ENCODE measurements around the gene WDR75. TPM values are rescaled to one million over a fixed set of nuclear protein-coding genes. Genes with fewer than 3 reads are reported as not detected.
"Not testable (repeated sequence)": the region's sequence is repeated elsewhere in the genome, so short reads cannot be mapped to it uniquely, and the experiment has no call there.

WDR75 gene
- total RNA-seq, 3 donors from 2014 or later, result 150 to 177 (median 160) TPM

DNA sequence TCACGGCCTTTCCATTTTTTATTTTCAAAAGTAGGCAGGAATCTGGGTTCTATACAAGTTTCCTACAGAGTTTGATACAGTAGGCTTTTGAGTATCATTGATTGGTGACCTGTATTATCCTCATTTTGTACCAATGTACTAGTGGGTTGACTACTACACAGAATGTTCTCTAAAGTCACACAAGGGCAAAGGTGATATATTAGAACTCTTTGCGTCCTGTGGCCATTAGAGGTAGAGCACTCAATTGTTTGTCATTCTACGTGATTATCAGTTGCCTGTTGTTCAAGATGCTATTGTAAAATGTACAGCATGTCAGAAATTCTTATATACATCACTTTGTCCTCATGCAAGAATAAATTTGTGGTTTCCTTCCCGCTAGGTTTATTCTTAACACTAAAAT is 24.8 kb downstream of the WDR75 start:
- Mint-ChIP-seq H3K4me1 (ENCODE audit: low read depth) (no peaks in the 10 kb centered on the region), H3K9me3 (no peaks in the 10 kb centered on the region), H3K4me3 (no peak overlapping the region), H3K36me3 (ENCODE audit: insufficient read depth) (peaks cover 47% of the 10 kb centered on the region), H3K27me3 (ENCODE audit: low read depth) (no peaks in the 10 kb centered on the region)
- DNase-seq (no peak), ATAC-seq (no peak)

DNA sequence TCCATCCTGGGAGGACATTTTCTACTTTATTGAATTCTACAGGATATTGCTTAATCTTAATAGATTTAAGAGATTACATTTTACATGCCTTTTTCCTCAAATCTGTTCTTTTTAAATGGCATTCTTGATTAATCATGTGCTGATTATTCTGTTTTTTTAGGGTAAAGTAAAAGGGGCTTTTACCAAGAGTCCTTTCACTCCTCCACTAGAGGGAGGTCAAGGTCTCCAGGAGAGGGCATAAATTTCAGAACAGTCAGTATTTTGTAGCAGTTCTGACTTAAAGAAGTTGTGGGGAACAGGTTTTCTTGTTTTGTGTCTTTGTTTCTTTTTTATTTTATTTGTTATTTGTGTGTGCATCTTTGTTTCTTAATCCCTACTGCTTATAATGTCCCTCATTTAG is 25.4 kb downstream of the WDR75 start:
- peaks cover 54% of the 10 kb centered on the region for H3K36me3 Mint-ChIP-seq (ENCODE audit: insufficient read depth)
- H3K27me3 Mint-ChIP-seq (ENCODE audit: low read depth), result no peaks in the 10 kb centered on the region
- H3K4me1 Mint-ChIP-seq (ENCODE audit: low read depth), result no peaks in the 10 kb centered on the region
- DNase-seq (no peak), ATAC-seq (no peak)
- no peak overlapping the region for H3K4me3 Mint-ChIP-seq
- H3K9me3 Mint-ChIP-seq, result no peaks in the 10 kb centered on the region

DNA sequence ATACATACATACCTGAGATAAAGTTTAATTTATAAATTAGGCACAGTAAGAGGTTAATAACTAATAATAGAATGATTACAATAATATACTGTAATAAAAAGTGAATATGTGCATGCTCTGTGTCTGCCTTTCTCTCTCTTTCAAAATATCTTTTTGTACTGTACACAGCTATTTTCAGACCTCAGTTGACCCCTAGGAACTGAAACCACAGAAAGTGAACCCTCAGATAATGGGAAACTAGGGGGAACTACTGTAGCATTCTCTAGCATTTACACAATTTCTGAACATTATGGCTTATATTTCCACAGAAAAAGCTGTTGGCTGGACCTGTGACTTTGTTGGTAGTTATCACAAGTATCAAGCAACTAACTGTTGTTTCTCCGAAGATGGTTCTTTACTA is 25.9 kb downstream of the WDR75 start:
- Mint-ChIP-seq H3K9me3 (no peaks in the 10 kb centered on the region), H3K27me3 (ENCODE audit: low read depth) (no peaks in the 10 kb centered on the region), H3K4me3 (no peak overlapping the region), H3K4me1 (ENCODE audit: low read depth) (no peaks in the 10 kb centered on the region), H3K36me3 (ENCODE audit: insufficient read depth) (peaks cover 55% of the 10 kb centered on the region)
- ATAC-seq (no peak), DNase-seq (no peak)

DNA sequence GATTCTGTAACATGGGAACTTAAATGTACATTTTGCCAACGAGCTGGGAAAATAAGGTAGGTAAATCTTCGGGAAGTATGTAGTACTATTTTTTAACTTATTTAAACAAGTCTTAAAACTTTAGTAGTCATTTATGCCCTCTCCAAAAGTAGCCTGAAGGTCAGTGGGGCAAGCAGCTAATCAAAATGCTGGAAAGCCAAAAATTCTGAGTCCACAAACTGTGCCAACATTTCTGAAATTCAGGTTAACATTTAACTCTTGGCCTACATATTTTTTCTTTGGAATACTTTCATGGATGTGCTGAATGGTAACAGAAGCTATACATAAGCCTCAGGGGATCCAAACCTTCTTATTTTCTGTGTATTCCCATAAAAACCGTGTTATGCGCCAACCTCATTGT is 26.3 kb downstream of the WDR75 start:
- DNase-seq (no peak), ATAC-seq (no peak)
- H3K9me3 Mint-ChIP-seq, result no peaks in the 10 kb centered on the region
- no peaks in the 10 kb centered on the region for H3K4me1 Mint-ChIP-seq (ENCODE audit: low read depth)
- no peak overlapping the region for H3K4me3 Mint-ChIP-seq
- H3K27me3 Mint-ChIP-seq (ENCODE audit: low read depth), result no peaks in the 10 kb centered on the region
- H3K36me3 Mint-ChIP-seq (ENCODE audit: insufficient read depth), result peaks cover 54% of the 10 kb centered on the region

DNA sequence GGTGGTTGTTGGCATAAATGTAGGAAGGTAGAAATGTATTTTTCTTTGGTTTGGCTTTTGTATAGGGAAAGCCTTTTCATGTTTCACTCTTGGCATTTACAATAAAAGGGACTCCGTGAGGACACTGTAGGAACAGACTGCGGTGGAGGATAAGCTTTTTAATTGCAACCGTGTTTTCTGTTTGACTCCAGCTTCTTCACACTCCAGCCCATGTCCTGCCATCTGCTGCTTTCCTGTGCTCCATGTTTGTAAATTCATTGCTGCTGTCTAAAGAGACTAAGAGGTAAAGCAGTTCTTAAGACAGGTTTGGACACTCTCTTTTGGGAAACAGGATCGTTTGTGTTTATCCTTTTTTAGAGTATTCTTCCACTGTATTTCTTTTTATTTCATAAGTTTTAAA is 33.3 kb downstream of the WDR75 start:
- H3K4me1 Mint-ChIP-seq (ENCODE audit: low read depth), result no peaks in the 10 kb centered on the region
- H3K4me3 Mint-ChIP-seq, result no peak overlapping the region
- DNase-seq (no peak), ATAC-seq (no peak)
- no peaks in the 10 kb centered on the region for H3K27me3 Mint-ChIP-seq (ENCODE audit: low read depth)
- H3K9me3 Mint-ChIP-seq, result no peaks in the 10 kb centered on the region
- H3K36me3 Mint-ChIP-seq (ENCODE audit: insufficient read depth), result peaks cover 42% of the 10 kb centered on the region

GRCh38 chr2:189477756-189478155 is 36.5 kb downstream of the WDR75 start:
- Mint-ChIP-seq H3K36me3 (ENCODE audit: insufficient read depth) (peaks cover 28% of the 10 kb centered on the region), H3K4me3 (no peak overlapping the region), H3K27me3 (ENCODE audit: low read depth) (no peaks in the 10 kb centered on the region), H3K9me3 (no peaks in the 10 kb centered on the region), H3K4me1 (ENCODE audit: low read depth) (no peaks in the 10 kb centered on the region)
- DNase-seq, result no peak
- no peak for ATAC-seq

- H3K27me3 Mint-ChIP-seq (ENCODE audit: low read depth); H3K4me3 Mint-ChIP-seq; H3K4me1 Mint-ChIP-seq (ENCODE audit: low read depth); DNase-seq; H3K9me3 Mint-ChIP-seq; ATAC-seq: not testable (repeated sequence)
- H3K36me3 Mint-ChIP-seq (ENCODE audit: insufficient read depth), result peaks cover 28% of the 10 kb centered on the region
These were observed 37.0 kb downstream of the WDR75 start for GRCh38 chr2:189478289-189478688.

DNA sequence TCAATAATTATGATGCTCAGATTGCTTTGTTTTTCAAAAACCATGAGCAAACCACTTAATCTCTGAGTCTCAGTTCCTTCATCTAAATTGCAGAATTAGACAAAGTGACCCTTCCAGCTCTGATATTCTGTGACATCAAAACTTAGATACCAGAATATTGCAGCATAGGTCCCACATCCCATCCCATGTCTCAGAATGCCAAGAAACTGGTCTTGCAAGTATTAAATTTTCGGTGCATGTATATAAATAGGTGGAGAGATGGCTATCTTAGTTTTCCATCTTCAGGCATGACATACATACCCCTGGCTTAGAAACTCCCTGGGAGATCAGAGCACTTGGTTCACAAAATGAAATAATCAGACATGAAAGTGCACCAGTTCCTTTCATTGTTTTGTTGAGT is 39.8 kb downstream of the WDR75 start:
- H3K36me3 Mint-ChIP-seq (ENCODE audit: insufficient read depth), result peaks cover 13% of the 10 kb centered on the region
- ATAC-seq, result no peak
- no peaks in the 10 kb centered on the region for H3K4me1 Mint-ChIP-seq (ENCODE audit: low read depth)

GRCh38 chr2:189483571-189483970 is 42.3 kb downstream of the WDR75 start:
- Mint-ChIP-seq H3K4me1 (ENCODE audit: low read depth) (no peaks in the 10 kb centered on the region), H3K9me3 (no peaks in the 10 kb centered on the region), H3K27me3 (ENCODE audit: low read depth) (no peaks in the 10 kb centered on the region), H3K4me3 (no peak overlapping the region), H3K36me3 (ENCODE audit: insufficient read depth) (no peaks in the 10 kb centered on the region)
- DNase-seq (no peak), ATAC-seq (no peak)

More for the DNA sequence above, 39.8 kb downstream of the WDR75 start:
- H3K27me3 Mint-ChIP-seq (ENCODE audit: low read depth), result no peaks in the 10 kb centered on the region
- H3K9me3 Mint-ChIP-seq, result no peaks in the 10 kb centered on the region
- no peak for DNase-seq
- no peak overlapping the region for H3K4me3 Mint-ChIP-seq

DNA sequence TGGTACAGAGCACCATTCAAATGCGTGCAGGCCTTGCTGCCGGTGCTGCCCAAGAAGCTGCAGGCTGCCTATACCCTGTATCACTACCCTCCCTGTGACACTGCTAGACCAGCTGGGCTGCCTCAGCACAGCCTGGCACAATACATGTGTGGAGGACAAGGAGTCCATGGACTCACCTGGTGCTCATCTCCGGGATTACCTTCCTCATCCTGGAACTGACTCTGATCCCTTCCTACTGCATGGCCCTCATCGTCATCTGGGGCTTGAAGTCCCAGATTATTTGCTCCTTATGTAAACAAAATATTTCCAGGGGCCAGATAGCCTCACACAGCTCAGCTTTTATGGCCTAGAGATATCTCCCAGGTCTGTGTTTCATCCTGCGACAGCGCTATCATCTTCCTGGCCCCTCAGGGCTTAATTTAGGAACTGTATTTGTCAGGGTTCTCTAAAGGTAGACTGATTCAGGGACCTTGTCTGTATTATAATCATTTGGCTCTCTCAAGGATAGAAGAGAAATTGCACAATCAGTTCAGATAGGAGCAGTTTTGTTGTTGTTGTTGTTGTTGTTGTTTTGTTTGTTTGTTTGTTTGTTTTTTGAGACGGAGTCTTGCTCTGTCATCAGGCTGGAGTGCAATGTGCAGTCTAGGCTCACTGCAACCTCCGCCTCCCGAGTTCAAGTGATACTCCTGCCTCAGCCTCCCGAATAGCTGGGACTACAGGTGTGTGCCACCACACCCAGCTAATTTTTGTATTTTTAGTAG is 42.9 kb downstream of the WDR75 start:
- Mint-ChIP-seq H3K36me3 (ENCODE audit: insufficient read depth) (no peaks in the 10 kb centered on the region), H3K9me3 (no peaks in the 10 kb centered on the region), H3K4me3 (no peak overlapping the region), H3K4me1 (ENCODE audit: low read depth) (no peaks in the 10 kb centered on the region), H3K27me3 (ENCODE audit: low read depth) (no peaks in the 10 kb centered on the region)
- DNase-seq, result no peak
- no peak for ATAC-seq

DNA sequence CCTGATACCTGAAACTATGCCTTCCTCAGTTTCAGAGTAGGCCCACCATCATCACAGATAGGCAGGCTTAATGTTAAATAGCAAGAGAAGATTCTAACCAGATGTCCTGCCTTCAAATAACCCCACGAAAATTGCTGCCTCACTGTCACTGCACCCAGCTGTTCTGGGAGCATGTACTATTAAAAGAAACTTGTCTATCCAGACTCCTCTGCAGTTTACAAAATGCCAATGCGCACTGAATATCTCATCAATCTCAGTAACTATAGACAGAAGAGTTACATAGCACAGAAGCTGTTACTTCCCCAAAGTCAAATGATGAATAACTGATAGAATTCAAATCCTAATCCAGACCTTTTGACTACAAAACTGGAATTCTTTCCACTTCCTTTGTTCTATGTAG is 43.9 kb downstream of the WDR75 start:
- no peaks in the 10 kb centered on the region for H3K9me3 Mint-ChIP-seq
- H3K4me3 Mint-ChIP-seq, result no peak overlapping the region
- H3K27me3 Mint-ChIP-seq (ENCODE audit: low read depth), result peaks cover 1% of the 10 kb centered on the region
- H3K36me3 Mint-ChIP-seq (ENCODE audit: insufficient read depth), result no peaks in the 10 kb centered on the region
- ATAC-seq (no peak), DNase-seq (no peak)
- no peaks in the 10 kb centered on the region for H3K4me1 Mint-ChIP-seq (ENCODE audit: low read depth)

DNA sequence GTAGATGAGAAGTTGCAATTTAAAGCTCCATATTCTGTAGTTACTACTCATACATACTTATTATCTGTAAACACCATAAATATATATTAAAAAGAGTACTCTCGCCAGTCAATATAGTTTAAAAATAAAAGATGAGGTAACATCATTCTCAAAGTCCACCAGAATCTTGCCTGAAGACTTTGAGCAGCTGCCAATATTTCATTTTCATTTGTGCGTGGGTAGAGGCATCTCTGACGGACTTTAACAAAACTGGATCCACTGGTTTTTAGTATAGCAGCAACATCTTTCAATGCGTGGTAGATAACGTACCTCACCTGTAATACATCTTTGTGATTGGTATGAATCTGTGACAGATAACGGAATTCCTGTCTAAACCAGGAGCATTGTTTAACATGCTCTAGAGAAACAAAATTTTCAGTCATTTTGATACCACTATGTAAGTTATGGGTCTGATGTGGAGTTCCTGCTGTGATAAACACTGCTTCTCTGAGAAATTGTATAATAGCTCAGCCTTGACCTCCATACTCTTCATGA is 45.0 kb downstream of the WDR75 start:
- Mint-ChIP-seq H3K36me3 (ENCODE audit: insufficient read depth) (no peaks in the 10 kb centered on the region), H3K4me1 (ENCODE audit: low read depth) (no peaks in the 10 kb centered on the region)

DNA sequence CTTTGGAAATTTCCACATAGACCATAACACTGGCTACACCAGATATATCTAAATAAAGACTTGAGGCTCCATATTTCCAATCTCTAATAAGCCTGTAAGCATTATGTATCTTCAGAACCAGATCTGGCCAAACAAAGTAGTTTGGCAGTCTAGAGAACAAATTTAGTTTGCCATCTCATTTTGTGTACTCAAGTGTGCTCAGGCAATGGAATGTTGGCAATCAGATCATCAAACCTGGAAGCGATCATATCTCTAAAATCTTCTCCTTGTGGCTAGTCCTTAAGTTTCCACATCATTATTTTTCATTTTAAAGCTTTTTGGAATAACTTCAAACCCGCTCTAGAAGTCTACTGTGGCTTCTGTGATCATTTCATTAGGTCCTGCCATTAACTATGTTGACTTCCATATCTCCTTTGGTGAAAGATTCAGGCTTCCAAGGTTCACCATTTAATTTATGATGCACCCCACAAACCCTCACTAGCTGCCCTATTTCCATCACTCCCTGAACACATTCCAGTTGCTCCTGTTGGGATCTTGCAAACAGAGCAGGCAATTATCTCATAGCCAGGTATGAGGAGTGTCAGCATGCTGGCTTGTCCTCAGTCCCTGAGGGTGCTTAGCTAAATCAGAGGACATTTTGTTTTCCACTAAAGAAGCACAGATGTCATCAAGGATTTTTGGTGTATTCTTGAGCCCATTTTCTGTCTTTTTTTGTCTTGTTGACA is 46.2 kb downstream of the WDR75 start:
- Mint-ChIP-seq H3K27me3 (ENCODE audit: low read depth) (peaks cover 7% of the 10 kb centered on the region), H3K36me3 (ENCODE audit: insufficient read depth) (no peaks in the 10 kb centered on the region), H3K9me3 (no peaks in the 10 kb centered on the region), H3K4me3 (no peak overlapping the region), H3K4me1 (ENCODE audit: low read depth) (no peaks in the 10 kb centered on the region)
- no peak for DNase-seq
- no peak for ATAC-seq

More for the DNA sequence above, 45.0 kb downstream of the WDR75 start:
- H3K9me3 Mint-ChIP-seq, result no peaks in the 10 kb centered on the region
- ATAC-seq (no peak), DNase-seq (no peak)
- H3K4me3 Mint-ChIP-seq, result no peak overlapping the region
- H3K27me3 Mint-ChIP-seq (ENCODE audit: low read depth), result peaks cover 5% of the 10 kb centered on the region

- Mint-ChIP-seq H3K9me3 (no peaks in the 10 kb centered on the region), H3K27me3 (ENCODE audit: low read depth) (peaks cover 7% of the 10 kb centered on the region), H3K36me3 (ENCODE audit: insufficient read depth) (no peaks in the 10 kb centered on the region), H3K4me3 (no peak overlapping the region), H3K4me1 (ENCODE audit: low read depth) (no peaks in the 10 kb centered on the region)
- no peak for DNase-seq
- ATAC-seq, result no peak
These were observed 46.7 kb downstream of the WDR75 start for GRCh38 chr2:189488008-189488310.

GRCh38 chr2:189492451-189492850 is 51.2 kb downstream of the WDR75 start:
- no peak for ATAC-seq
- Mint-ChIP-seq H3K4me3 (no peak overlapping the region), H3K27me3 (ENCODE audit: low read depth) (peaks cover 10% of the 10 kb centered on the region)

More at GRCh38 chr2:189492451-189492850, 51.2 kb downstream of the WDR75 start:
- H3K36me3 Mint-ChIP-seq (ENCODE audit: insufficient read depth), result no peaks in the 10 kb centered on the region
- DNase-seq, result no peak
- H3K9me3 Mint-ChIP-seq, result peaks cover 3% of the 10 kb centered on the region
- no peaks in the 10 kb centered on the region for H3K4me1 Mint-ChIP-seq (ENCODE audit: low read depth)

Measured in activated T-cell treated with anti-CD3 and anti-CD28 coated beads, Interleukin-2, amount 50 U/mL, for 4 hours (primary cell).